NCI-H2227 treated with DMSO at 0.1 percent for 48 hours (cell line): ENCODE results near the gene CCNYL1.

Source experiments
- DNase-seq: peaks from one replicate; lab custom pipeline; 2025; lab: John Stamatoyannopoulos, UW

The CCNYL1 gene

GRCh38 chr2:207766041-207766551 is 54.7 kb downstream of the CCNYL1 start:
- peak; percentile 74 for DNase-seq

GRCh38 chr2:207766697-207767460 is 55.4 kb downstream of the CCNYL1 start:
- DNase-seq: no peak

GRCh38 chr2:207767461-207768167 is 56.2 kb downstream of the CCNYL1 start:
- DNase-seq: peak; percentile 56

GRCh38 chr2:207768168-207768865 is 56.9 kb downstream of the CCNYL1 start:
- no peak for DNase-seq

GRCh38 chr2:207768866-207769596 is 57.6 kb downstream of the CCNYL1 start:
- DNase-seq: peak; percentile 58

GRCh38 chr2:207770602-207771404 is 59.4 kb downstream of the CCNYL1 start:
- no peak for DNase-seq

- no peak for DNase-seq
Observed at GRCh38 chr2:207771421-207771820, 60.0 kb downstream of the CCNYL1 start.

GRCh38 chr2:207772081-207772843 is 60.8 kb downstream of the CCNYL1 start:
- peak; percentile 24 for DNase-seq

- no peak for DNase-seq
Observed at GRCh38 chr2:207772844-207773205, 61.4 kb downstream of the CCNYL1 start.

- DNase-seq: no peak
Observed at GRCh38 chr2:207775473-207775872, 64.0 kb downstream of the CCNYL1 start.

GRCh38 chr2:207777124-207777523 is 65.7 kb downstream of the CCNYL1 start:
- no peak for DNase-seq

- no peak for DNase-seq
Observed at GRCh38 chr2:207778298-207778882, 67.0 kb downstream of the CCNYL1 start.

- DNase-seq: no peak
Observed at GRCh38 chr2:207779523-207779922, 68.1 kb downstream of the CCNYL1 start.

- peak; percentile 46 for DNase-seq
Observed at GRCh38 chr2:207782238-207783030, 71.0 kb downstream of the CCNYL1 start.

- no peak for DNase-seq
Observed at GRCh38 chr2:207783514-207783913, 72.1 kb downstream of the CCNYL1 start.

- no peak for DNase-seq
Observed at GRCh38 chr2:207784898-207785297, 73.5 kb downstream of the CCNYL1 start.

- no peak for DNase-seq
Observed at GRCh38 chr2:207787017-207787416, 75.6 kb downstream of the CCNYL1 start.

GRCh38 chr2:207787800-207788199 is 76.4 kb downstream of the CCNYL1 start:
- DNase-seq: no peak

GRCh38 chr2:207790898-207791297 is 79.5 kb downstream of the CCNYL1 start:
- no peak for DNase-seq
